Jurkat, Clone E6-1 (cell line): ENCODE results near the gene SCCPDH.
"Not testable (repeated sequence)": the region's sequence is repeated elsewhere in the genome, so short reads cannot be mapped to it uniquely, and the experiment has no call there.

ENCODE experiments used
- DNase-seq: peaks from one replicate; pipeline ENCODE4 v3.0.0-alpha.2; 2011; ENCODE audit warnings: low read depth, low spot score
- H3K4me3 ChIP-seq: 2 replicates; pipeline ENCODE4 v1.5.1; 2011; ENCODE audit warnings: mild to moderate bottlenecking, low read length, control low read depth, moderate library complexity

The SCCPDH gene

GRCh38 chr1:246794048-246794827 lies 70.0 kb downstream of the SCCPDH start:
- no peak overlapping the region for H3K4me3 ChIP-seq
- no peak for DNase-seq

GRCh38 chr1:246794828-246795671 lies 70.8 kb downstream of the SCCPDH start:
- DNase-seq: no peak
- H3K4me3 ChIP-seq: no peak overlapping the region

- no peak for DNase-seq
- no peak overlapping the region for H3K4me3 ChIP-seq
Measured at GRCh38 chr1:246795906-246796694, 71.9 kb downstream of the SCCPDH start.

- DNase-seq: no peak
- H3K4me3 ChIP-seq: no peak overlapping the region
Measured at GRCh38 chr1:246797157-246797556, 72.9 kb downstream of the SCCPDH start.

DNA sequence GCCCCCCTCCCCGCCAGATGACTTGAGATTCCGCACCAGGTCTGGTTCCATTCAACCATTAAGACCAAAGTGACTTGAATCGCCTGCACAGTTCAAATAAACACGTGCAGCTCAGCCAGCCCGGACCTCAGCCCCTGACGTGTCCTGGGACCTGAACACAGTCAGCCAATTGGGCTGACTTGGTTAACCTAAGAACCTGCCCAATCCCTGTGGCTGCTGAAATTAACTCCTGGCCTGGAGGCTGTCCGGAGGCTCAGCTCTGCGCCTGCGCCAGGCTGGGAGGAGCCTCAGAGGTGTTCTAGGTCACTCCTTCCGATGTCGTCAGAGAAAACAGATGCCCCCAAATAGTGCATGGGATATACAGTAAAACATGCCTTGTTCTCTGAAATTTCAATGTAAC lies 73.4 kb downstream of the SCCPDH start:
- DNase-seq: no peak
- H3K4me3 ChIP-seq: no peak overlapping the region

DNA sequence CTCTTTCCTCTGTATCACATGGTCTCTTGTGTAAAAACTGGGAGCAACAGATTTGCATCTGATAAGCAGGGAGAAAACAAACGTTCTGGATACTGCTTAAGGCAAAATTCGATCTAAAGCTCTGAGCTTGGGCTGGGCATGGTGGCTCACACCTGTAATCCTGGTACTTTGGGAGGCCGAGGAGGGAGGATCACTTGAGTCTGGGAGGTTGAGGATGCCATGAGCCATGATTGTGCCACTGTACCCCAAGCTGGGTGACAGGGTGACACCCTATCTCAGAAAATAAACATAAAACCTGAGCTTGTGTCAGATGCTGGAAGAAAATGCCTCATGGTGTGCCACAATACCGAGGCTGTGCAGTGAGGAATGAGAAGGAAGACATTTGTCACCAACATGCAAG lies 73.9 kb downstream of the SCCPDH start:
- DNase-seq: no peak
- H3K4me3 ChIP-seq: no peak overlapping the region

DNA sequence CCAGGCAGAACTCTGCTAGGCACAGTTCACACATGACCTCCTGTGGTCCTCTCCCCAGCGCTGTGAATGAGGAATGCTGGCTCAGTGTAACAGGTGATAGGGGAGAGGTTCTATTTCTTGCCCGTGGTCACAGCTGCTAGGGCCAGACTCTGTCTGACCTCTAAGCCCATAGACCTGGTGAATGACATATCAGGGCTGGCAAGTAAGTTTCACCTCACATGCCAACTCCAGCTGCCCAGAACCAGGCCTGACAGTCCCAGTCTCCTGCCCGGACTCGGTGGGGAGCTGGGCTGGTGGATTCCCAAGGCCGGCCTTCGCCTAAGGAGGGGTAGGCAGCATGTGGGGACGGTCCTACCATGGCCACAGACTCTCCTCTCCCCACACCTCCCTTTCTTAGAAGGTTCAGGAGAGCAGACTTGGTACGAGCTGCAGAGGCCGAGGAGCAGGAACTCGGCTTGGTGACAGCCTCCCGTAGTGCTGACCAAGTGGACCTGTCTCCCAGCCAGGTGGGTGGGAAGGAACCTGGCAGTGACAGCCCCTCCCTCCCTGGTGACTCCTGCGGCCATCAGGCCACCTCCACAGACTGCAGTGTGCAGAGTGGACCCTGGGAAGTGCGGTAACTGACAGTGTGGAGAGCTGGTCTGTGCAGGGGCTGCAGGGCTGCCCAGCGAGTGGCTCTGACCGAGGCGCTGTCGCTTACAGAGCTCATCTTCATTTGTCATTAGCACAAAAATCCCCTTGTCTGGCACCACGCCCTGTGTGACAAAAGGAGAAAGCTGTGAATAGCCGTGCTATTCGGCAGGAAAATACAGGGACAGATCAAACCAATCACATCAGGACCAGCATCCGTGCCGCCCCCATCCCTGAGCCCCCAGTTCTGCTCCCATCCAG lies 74.6 kb downstream of the SCCPDH start:
- H3K4me3 ChIP-seq: no peak overlapping the region
- no peak for DNase-seq

DNA sequence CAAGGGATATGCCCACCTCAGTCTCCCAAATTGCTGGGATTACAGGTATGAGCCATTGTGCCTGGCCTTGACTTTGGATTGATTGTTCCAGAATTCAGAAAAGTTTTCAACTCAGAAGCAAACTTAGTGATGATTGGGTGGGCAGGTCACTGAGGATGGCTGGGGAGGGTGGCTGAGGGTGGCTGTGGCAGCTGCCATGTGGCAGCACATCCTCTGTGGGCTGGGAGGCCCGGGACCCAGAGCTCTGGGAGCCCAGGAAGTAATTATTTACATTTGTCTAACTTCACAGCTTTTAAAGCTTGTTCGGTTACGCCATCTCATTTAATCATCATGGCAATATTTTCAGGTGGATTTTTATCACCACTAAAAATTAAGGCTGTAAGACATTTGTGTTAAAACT lies 76.1 kb downstream of the SCCPDH start:
- no peak for DNase-seq
- no peak overlapping the region for H3K4me3 ChIP-seq

DNA sequence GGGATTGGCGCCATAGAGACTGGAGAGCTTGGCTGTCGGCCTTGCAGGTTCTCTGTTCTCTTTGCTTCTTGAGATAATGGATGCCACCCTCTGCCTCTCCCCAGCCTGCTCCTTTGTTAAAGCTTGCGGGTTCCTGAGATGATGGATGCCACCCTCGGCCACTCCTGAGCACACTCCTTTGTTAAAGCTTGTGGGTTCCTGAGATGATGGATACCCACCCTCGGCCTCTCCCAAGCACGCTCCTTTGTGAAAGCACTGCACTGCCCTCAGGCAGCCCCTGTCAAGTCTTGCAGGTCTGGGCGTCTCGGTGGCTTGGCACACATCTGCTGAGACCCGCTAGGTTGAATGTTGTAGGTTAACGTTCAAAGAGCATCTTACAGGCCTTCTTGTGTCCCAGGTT lies 76.5 kb downstream of the SCCPDH start:
- H3K4me3 ChIP-seq: no peak overlapping the region
- no peak for DNase-seq

DNA sequence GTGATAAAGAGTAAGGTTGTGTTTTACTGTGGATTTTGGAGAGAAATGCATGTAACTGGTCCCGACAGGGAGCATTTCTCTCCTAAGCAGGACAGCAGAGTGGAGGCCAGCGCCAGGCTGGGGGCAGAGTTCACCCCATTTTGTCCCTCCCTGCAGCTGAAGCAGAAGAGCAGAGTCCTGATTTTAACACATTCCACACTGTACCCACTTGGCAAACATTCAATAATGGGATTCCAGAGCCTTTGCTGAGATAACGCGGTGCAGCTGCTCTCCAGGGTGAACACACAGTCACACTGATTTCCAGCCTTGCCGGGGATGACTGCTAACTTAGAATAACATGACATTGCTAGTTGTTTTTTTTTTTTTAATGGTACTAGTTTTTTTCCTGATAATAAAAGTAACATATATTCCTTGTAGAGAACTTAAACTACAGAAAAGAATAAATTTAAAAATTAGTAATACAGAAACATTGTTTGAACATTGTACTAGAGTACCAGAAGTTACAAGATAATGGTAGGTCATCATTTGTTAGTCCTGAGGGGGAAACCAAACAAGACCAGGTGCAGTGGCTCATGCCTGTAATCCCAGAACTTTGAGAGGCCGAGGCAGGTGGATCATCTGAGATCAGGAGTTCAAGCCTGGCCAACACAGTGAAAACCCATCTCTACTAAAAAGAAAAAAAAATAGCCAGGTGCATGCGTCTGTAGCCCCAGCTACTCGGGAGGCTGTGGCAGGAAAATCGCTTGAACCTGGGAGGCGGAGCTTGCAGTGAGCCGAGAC lies 77.2 kb downstream of the SCCPDH start:
- no peak for DNase-seq
- H3K4me3 ChIP-seq: no peak overlapping the region

GRCh38 chr1:246803373-246803772 lies 79.2 kb downstream of the SCCPDH start:
- no peak for DNase-seq
- no peak overlapping the region for H3K4me3 ChIP-seq

DNA sequence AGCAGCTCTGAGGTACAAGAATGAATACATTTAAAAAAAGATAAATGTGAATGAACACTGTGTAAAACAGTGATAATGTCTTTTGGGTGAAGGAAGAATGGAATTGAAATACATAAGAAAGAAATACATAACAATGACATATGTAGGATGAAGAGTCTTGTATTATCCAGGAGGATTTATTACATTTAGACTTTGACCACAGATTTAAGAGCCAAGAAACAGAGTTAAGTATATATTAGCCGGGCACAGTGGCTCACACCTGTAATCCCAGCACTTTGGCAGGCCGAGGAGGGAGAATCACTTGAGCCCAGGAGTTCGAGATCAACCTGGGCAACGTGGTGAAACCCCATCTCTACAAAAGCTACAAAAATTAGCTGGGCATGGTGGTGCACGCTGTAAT lies 79.7 kb downstream of the SCCPDH start:
- no peak for DNase-seq
- no peak overlapping the region for H3K4me3 ChIP-seq

GRCh38 chr1:246805135-246805716 lies 81.0 kb downstream of the SCCPDH start:
- no peak for DNase-seq

GRCh38 chr1:246809473-246809872 lies 85.3 kb downstream of the SCCPDH start:
- no peak for DNase-seq

More at GRCh38 chr1:246805135-246805716, 81.0 kb downstream of the SCCPDH start:
- H3K4me3 ChIP-seq: no peak overlapping the region

DNA sequence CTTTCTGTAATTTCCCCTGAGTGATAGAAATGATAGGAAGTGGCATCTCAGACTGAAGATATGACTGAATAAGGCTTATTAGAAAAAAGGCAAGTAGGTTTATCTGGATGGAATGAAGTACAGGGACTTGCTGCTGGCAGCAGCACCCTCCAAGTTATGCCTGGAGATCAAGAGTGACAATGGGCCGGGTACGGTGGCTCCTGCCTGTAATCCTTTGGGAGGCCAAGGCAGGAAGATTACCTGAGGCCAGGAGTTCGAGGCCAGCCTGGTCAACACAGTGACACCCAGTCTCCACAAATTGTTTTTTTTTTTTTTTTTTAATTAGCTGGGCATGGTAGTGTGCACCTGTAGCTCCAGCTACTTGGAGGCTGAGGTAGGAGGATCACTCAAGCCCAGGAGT lies 87.8 kb downstream of the SCCPDH start:
- no peak for DNase-seq
- no peak overlapping the region for H3K4me3 ChIP-seq

More at GRCh38 chr1:246809473-246809872, 85.3 kb downstream of the SCCPDH start:
- no peak overlapping the region for H3K4me3 ChIP-seq

- DNase-seq, H3K4me3 ChIP-seq: not testable (repeated sequence)
Measured at GRCh38 chr1:246813325-246813724, 89.1 kb downstream of the SCCPDH start.

DNA sequence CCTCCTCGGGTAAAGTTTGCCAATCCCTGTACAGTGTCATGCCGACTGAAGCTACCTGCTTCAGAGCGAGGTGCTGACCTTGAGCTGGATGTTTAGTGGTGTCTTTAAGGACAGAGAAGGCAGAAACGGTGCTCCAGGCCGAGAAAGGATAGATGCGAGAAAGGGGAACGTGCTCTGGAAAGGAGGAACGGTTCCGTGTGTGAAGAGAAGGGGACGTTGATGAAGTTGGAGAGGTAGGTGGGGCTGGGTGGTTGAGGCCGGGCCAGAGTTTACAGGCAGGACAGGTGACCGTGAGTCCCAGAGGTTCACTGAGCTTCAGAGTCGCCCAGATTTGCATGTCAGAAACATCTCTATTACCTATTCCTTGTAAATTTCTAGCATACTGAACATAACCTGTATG lies 90.7 kb downstream of the SCCPDH start:
- DNase-seq: no peak

More for the DNA sequence above, 90.7 kb downstream of the SCCPDH start:
- H3K4me3 ChIP-seq: no peak overlapping the region
